Regular cardiac myocyte (primary cell): ENCODE results near the gene ZNG1C. TPM values are rescaled to one million over a fixed set of nuclear protein-coding genes. Genes with fewer than 3 reads are reported as not detected.

Source experiments
- total RNA-seq: library from RNA; depleted of rRNA; stranded (reverse); fragments of >200 nt; gene quantifications from 2 replicates; pipeline ENCODE4 v1.2.3, GENCODE V29; 2014

The ZNG1C gene
- total RNA-seq = 16.9 and 18.6 TPM in 2 replicates

DNA sequence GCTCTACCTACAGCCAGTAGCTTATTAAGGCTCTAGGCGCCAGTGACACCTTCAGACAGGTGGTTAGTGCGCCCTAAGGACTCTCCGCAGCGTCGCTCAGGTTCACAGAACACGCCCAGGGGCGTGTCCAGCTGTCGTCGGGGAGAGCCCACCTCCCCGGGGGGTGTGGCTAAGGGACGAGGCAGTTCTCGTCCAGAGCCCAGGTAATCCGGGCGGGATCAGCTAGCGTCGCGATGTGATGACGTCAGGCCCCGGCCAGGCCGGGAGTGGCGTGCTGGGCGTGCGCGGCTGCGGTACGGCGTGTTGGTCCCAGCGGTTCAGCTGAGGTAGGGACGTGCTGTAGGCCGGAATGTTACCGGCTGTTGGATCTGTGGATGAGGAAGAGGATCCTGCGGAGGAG lies at the start of gene ZNG1C:
Gene ZNG1C, plus strand, starts transcription at position 301 of the 400 bp plus-strand sequence. Its CDS starts 49 bp downstream, at position 350.

DNA sequence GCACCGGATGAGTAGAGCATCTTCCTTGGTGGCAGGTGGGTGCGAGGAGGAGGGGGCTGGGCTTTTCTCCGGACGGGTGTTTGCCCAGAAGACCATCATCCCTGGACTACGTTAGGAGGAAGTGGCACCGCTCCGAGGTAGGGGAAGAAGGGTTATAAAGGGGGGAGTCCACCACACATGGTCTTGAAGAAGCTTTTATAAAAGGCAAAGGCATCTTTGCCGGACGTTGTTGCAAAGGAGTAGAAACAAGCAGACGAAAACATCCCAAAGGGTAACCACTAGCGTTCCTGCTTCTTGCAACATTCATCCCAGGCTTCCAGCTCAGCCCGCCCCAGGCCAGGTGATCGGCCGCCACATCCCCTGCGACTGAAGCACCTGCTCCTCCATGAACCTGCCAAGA lies 60.8 kb downstream of the ZNG1C start, which contains the start of gene FOXD4L3:
Gene FOXD4L3, plus strand, starts transcription at position 301 of the 400 bp plus-strand sequence. Its CDS starts 85 bp downstream, at position 386.

Other genes with a start within 250 kb of the ZNG1C start
- under 0.01 and 0.28 TPM in 2 replicates for gene FOXD4L3, start 60.9 kb downstream of the ZNG1C start, total RNA-seq
- gene PGM5, start 114.6 kb downstream of the ZNG1C start, total RNA-seq = 8.8 and 33.5 TPM in 2 replicates